GM12873 (cell line): ENCODE data around the gene RBM28.

Source experiments
- CTCF ChIP-seq: IDR thresholded peaks from 2 replicates; pipeline ENCODE4 v1.5.1; 2012; ENCODE audit warnings: low read depth, mild to moderate bottlenecking, moderate library complexity, low read length, control low read depth; ENCODE audit not compliant: insufficient read depth; ENCODE audit errors: missing control alignments

RBM28 gene

GRCh38 chr7:128321044-128321422 is 22.7 kb downstream of the RBM28 start:
- no peak for TF ChIP-seq CTCF

DNA sequence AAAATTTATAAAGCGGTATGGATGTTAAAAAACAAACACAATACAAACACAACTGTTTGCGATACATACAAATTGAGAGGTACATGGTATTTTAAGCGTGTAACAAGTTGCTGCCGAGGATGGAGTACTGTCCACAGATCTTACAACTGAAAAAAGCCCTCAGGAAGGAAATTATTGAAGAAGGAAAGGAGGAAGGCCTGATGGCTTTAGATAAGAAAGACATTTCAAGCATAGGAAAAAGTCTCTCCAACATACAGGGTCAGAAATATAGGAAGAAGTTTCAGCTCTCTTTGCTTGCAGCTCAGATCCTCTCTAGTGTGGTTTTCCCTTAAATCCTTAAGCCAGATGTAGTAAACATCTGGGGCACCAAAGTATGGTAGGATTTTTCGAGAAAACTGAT is 25.0 kb downstream of the RBM28 start:
- no peak for TF ChIP-seq CTCF

DNA sequence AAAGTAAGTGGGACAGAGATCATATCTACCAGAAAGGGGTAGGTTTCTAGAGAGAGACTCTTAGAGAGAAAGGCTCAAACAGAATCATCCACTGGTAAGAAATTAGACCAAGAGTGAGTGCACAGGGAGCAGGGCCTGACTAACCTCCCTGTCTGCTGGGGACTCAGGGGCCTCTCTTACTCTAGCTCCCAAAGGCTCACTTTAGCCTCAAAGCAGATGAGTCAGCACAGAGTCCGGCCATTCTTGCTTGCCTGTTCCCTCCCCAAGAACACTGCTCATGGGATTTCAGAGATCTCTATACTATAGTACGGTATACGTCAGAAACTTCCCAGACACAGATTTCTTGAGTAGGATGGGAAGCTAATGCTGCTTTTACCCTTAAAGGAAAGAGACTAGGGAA is 32.7 kb downstream of the RBM28 start:
- TF ChIP-seq CTCF, result no peak

GRCh38 chr7:128310499-128310898 is 33.2 kb downstream of the RBM28 start:
- no peak for TF ChIP-seq CTCF

GRCh38 chr7:128309976-128310375 is 33.7 kb downstream of the RBM28 start:
- no peak for TF ChIP-seq CTCF

- TF ChIP-seq CTCF, result no peak
These were observed 34.6 kb downstream of the RBM28 start for GRCh38 chr7:128309124-128309523.

GRCh38 chr7:128307061-128307460 is 36.6 kb downstream of the RBM28 start:
- TF ChIP-seq CTCF, result no peak

GRCh38 chr7:128304212-128304611 is 39.5 kb downstream of the RBM28 start:
- no peak for TF ChIP-seq CTCF
